ENCODE results near the gene F12. TPM values are rescaled to one million over a fixed set of nuclear protein-coding genes. Genes with fewer than 3 reads are reported as not detected.

Gene F12
- polyA plus RNA-seq (2011; rRNA removed): 0.35 and 0.48 TPM in 2 replicates
- polyA minus RNA-seq (2011; rRNA and poly(A)+ RNA removed): 0.55 TPM in 1 of 2 replicates, not detected in the other

GRCh38 chr5:177409043-177409801 is at the start of gene F12:
Gene F12 (minus strand): TSS chr5:177409564. CDS start chr5:177409527, 37 bp downstream.
- TF ChIP-seq CTCF (IDR thresholded peaks at IDR 0.05; ENCODE audit: low read depth, low read length): no peak
- DNase-seq (ENCODE audit: low read depth, low spot score): no peak
- H3K27me3 ChIP-seq (ENCODE audit: control insufficient read depth, insufficient read depth, low read length): peaks cover 21% of the 10 kb centered on the region
- H3K9me3 ChIP-seq (ENCODE audit: control insufficient read depth, insufficient read depth, low read length): no peaks in the 10 kb centered on the region; the same call in 1 of the 2 replicates
- no peak within 1 kb of the TSS for H3K4me3 ChIP-seq (ENCODE audit: low read depth, low read length)
- no peak within 1 kb of the TSS for H3K27ac ChIP-seq (ENCODE audit: low read depth, low read length)
- ChIA-PET CTCF (interaction anchor here (0.6 to 1.7 kb wide), 5 partner anchors 19 to 92 kb away, joined by 3 to 13 read pairs (median 5); no protein-coding TSS in a partner anchor), POLR2A (interaction anchor here (1.3 kb wide), 1 partner anchor 17 kb away, joined by 4 read pairs; the partner anchor contains the start of gene GRK6)

- DNase-seq (ENCODE audit: low read depth, low spot score): no peak
- POLR2A ChIA-PET: interaction anchor here (0.7 to 3.3 kb wide), 3 partner anchors 9 to 37 kb away, joined by 3 to 20 read pairs (median 3); no protein-coding TSS in a partner anchor
These were observed 49.6 kb upstream of the F12 start for GRCh38 chr5:177458912-177459350.

GRCh38 chr5:177457852-177458681 is 48.7 kb upstream of the F12 start:
- POLR2A ChIA-PET: interaction anchor here (0.8 to 3.3 kb wide), 10 partner anchors 10 to 69 kb away, joined by 3 to 20 read pairs (median 6); partner anchors contain the start of genes GRK6 and PDLIM7

More at GRCh38 chr5:177458912-177459350, 49.6 kb upstream of the F12 start:
- Histone ChIP-seq H3K27ac (ENCODE audit: low read depth, low read length) (peak overlapping the region; percentile 31), H3K4me3 (ENCODE audit: low read depth, low read length) (no peak overlapping the region), H3K27me3 (ENCODE audit: control insufficient read depth, insufficient read depth, low read length) (no peaks in the 10 kb centered on the region), H3K9me3 (ENCODE audit: control insufficient read depth, insufficient read depth, low read length) (no peaks in the 10 kb centered on the region; the same call in 1 of the 2 replicates)
- CTCF ChIA-PET: interaction anchor here (1.1 kb wide), 1 partner anchor 68 kb away, joined by 3 read pairs; no protein-coding TSS in a partner anchor
- TF ChIP-seq CTCF (IDR thresholded peaks at IDR 0.05; ENCODE audit: low read depth, low read length): no peak

More at GRCh38 chr5:177457852-177458681, 48.7 kb upstream of the F12 start:
- DNase-seq (ENCODE audit: low read depth, low spot score): no peak
- no peak for TF ChIP-seq CTCF (IDR thresholded peaks at IDR 0.05; ENCODE audit: low read depth, low read length)
- Histone ChIP-seq H3K27ac (ENCODE audit: low read depth, low read length) (peak overlapping the region; percentile 52), H3K4me3 (ENCODE audit: low read depth, low read length) (no peak overlapping the region), H3K9me3 (ENCODE audit: control insufficient read depth, insufficient read depth, low read length) (no peaks in the 10 kb centered on the region; the same call in 1 of the 2 replicates), H3K27me3 (ENCODE audit: control insufficient read depth, insufficient read depth, low read length) (no peaks in the 10 kb centered on the region)
- CTCF ChIA-PET: interaction anchor here (1.2 to 15.6 kb wide), 16 partner anchors 8 to 148 kb away, joined by 3 to 205 read pairs (median 10); partner anchors contain the start of gene DBN1

Data from AG04450 (cell line).